Measurements from ENCODE around the gene ZNRF4.

ZNRF4 gene

GRCh38 chr19:5491565-5491964 lies 36.3 kb downstream of the ZNRF4 start:
- DNase-seq (ENCODE audit: low read depth): peak; percentile 23
- H3K4me3 ChIP-seq (ENCODE audit: low read depth, low read length): no peak overlapping the region
- TF ChIP-seq MYC (IDR thresholded peaks at IDR 0.05; ENCODE audit: low read depth, low read length) (no peak), POLR2A (IDR thresholded peaks at IDR 0.05; ENCODE audit: extremely low read depth, insufficient read length) (no peak)
- TF ChIP-seq, protein P1, sequence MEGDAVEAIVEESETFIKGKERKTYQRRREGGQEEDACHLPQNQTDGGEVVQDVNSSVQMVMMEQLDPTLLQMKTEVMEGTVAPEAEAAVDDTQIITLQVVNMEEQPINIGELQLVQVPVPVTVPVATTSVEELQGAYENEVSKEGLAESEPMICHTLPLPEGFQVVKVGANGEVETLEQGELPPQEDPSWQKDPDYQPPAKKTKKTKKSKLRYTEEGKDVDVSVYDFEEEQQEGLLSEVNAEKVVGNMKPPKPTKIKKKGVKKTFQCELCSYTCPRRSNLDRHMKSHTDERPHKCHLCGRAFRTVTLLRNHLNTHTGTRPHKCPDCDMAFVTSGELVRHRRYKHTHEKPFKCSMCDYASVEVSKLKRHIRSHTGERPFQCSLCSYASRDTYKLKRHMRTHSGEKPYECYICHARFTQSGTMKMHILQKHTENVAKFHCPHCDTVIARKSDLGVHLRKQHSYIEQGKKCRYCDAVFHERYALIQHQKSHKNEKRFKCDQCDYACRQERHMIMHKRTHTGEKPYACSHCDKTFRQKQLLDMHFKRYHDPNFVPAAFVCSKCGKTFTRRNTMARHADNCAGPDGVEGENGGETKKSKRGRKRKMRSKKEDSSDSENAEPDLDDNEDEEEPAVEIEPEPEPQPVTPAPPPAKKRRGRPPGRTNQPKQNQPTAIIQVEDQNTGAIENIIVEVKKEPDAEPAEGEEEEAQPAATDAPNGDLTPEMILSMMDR (IDR thresholded peaks at IDR 0.05; ENCODE audit: low read depth, low read length): no peak
- TF ChIP-seq, protein P2, sequence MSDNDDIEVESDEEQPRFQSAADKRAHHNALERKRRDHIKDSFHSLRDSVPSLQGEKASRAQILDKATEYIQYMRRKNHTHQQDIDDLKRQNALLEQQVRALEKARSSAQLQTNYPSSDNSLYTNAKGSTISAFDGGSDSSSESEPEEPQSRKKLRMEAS (IDR thresholded peaks at IDR 0.05; ENCODE audit: low read depth, low read length): no peak

DNA sequence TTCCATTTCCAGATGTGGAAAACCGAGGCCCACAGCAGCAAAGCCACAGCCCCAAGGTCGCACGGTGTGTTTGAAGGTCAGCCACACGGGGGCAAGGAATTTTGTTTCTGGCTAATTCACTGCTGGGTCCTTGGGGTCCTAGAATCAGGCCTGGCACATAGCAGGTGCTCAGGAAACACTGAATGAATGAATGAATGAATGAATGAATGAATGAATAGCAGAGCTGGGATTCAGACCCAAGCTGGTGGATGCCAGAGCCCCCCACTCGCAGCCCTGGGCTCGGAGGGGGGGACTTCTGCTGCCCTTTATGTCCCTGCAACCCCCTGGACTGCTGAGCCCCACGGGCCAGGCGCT lies 37.0 kb downstream of the ZNRF4 start:
- DNase-seq (ENCODE audit: low read depth): no peak
- TF ChIP-seq, protein P2 (IDR thresholded peaks at IDR 0.05; ENCODE audit: low read depth, low read length): no peak
- TF ChIP-seq POLR2A (IDR thresholded peaks at IDR 0.05; ENCODE audit: extremely low read depth, insufficient read length): no peak
- TF ChIP-seq, protein P1 (IDR thresholded peaks at IDR 0.05; ENCODE audit: low read depth, low read length): no peak
- no peak overlapping the region for H3K4me3 ChIP-seq (ENCODE audit: low read depth, low read length)

- no peak for DNase-seq (ENCODE audit: low read depth)
- TF ChIP-seq, protein P2 (IDR thresholded peaks at IDR 0.05; ENCODE audit: low read depth, low read length): no peak
- TF ChIP-seq, protein P1 (IDR thresholded peaks at IDR 0.05; ENCODE audit: low read depth, low read length): no peak
- TF ChIP-seq POLR2A (IDR thresholded peaks at IDR 0.05; ENCODE audit: extremely low read depth, insufficient read length) (no peak), MYC (IDR thresholded peaks at IDR 0.05; ENCODE audit: low read depth, low read length) (no peak)
- no peak overlapping the region for H3K4me3 ChIP-seq (ENCODE audit: low read depth, low read length)
These were observed 37.6 kb downstream of the ZNRF4 start for GRCh38 chr19:5492635-5493409.

- TF ChIP-seq MYC (IDR thresholded peaks at IDR 0.05; ENCODE audit: low read depth, low read length): no peak
- TF ChIP-seq POLR2A (IDR thresholded peaks at IDR 0.05; ENCODE audit: extremely low read depth, insufficient read length): no peak
- TF ChIP-seq, protein P2 (IDR thresholded peaks at IDR 0.05; ENCODE audit: low read depth, low read length): no peak
- TF ChIP-seq, protein P1 (IDR thresholded peaks at IDR 0.05; ENCODE audit: low read depth, low read length): no peak
- no peak overlapping the region for H3K4me3 ChIP-seq (ENCODE audit: low read depth, low read length)
- no peak for DNase-seq (ENCODE audit: low read depth)
These were observed 39.6 kb downstream of the ZNRF4 start for GRCh38 chr19:5494773-5495172.

- DNase-seq (ENCODE audit: low read depth): no peak
- no peak overlapping the region for H3K4me3 ChIP-seq (ENCODE audit: low read depth, low read length)
- TF ChIP-seq POLR2A (IDR thresholded peaks at IDR 0.05; ENCODE audit: extremely low read depth, insufficient read length) (no peak), MYC (IDR thresholded peaks at IDR 0.05; ENCODE audit: low read depth, low read length) (no peak)
- TF ChIP-seq, protein P1 (IDR thresholded peaks at IDR 0.05; ENCODE audit: low read depth, low read length): no peak
- TF ChIP-seq, protein P2 (IDR thresholded peaks at IDR 0.05; ENCODE audit: low read depth, low read length): no peak
These were observed 40.6 kb downstream of the ZNRF4 start for GRCh38 chr19:5495792-5496191.

All from NB4 (cell line).